OCI-LY3 (cell line): ENCODE measurements around the gene BTD.

Source experiments
- H2AFZ ChIP-seq: fragments of 200-600, 300-600 bp; shearing (Covaris generic); 2 replicates; pipeline ENCODE4 v1.6.0; 2014; ENCODE audit warnings: antibody characterized with exemption, low read depth, low read length
- H3K27ac ChIP-seq: fragments of 200-600, 300-600 bp; sonication (generic); 2 replicates; pipeline ENCODE4 v1.5.1; 2014; ENCODE audit warnings: mild to moderate bottlenecking, low read length, moderate library complexity, mixed read lengths
- H3K27me3 ChIP-seq: fragments of 200-600, 300-600 bp; sonication (generic); 2 replicates; pipeline ENCODE4 v1.6.1; 2014; ENCODE audit warnings: low read depth, low read length, mixed read lengths
- H3K36me3 ChIP-seq: fragments of 200-600, 300-600 bp; sonication (generic); replicated peaks from 2 replicates; pipeline ENCODE3; 2014; ENCODE audit warnings: low read depth, low read length, mixed read lengths
- H3K4me1 ChIP-seq: fragments of 300-600, 200-600 bp; sonication (generic); 2 replicates; pipeline ENCODE4 v1.6.1; 2014; ENCODE audit warnings: low read length, mixed read lengths
- H3K4me2 ChIP-seq: fragments of 200-600, 300-600 bp; sonication (generic); 2 replicates; pipeline ENCODE4 v1.6.1; 2014; ENCODE audit warnings: low read length, mixed read lengths
- H3K4me3 ChIP-seq: fragments of 300-600, 200-600 bp; sonication (generic); 2 replicates; pipeline ENCODE4 v1.5.1; 2014; ENCODE audit warnings: antibody characterized with exemption, mild to moderate bottlenecking, low read length, moderate library complexity
- H3K79me2 ChIP-seq: fragments of 300-600, 200-600 bp; shearing (Covaris generic); 2 replicates; pipeline ENCODE4 v1.6.1; 2014; ENCODE audit warnings: mild to moderate bottlenecking, low read length, mixed read lengths
- H3K9ac ChIP-seq: fragments of 300-600, 200-600 bp; shearing (Covaris generic); 2 replicates; pipeline ENCODE4 v1.6.0; 2014; ENCODE audit warnings: mild to moderate bottlenecking, low read length, moderate library complexity
- H3K9me3 ChIP-seq: fragments of 200-600, 300-600 bp; shearing (Covaris generic); 2 replicates; pipeline ENCODE4 v1.6.1; 2014; ENCODE audit warnings: low read length, mixed read lengths; ENCODE audit not compliant: insufficient read depth
- H4K20me1 ChIP-seq: fragments of 200-600, 300-600 bp; sonication (generic); 2 replicates; pipeline ENCODE4 v1.6.1; 2016; ENCODE audit warnings: low read length, mixed read lengths; ENCODE audit not compliant: insufficient read depth
- EZH2phosphoT487 ChIP-seq: fragments of 200-600 bp; shearing (Covaris generic); IDR thresholded peaks from 2 replicates; pipeline ENCODE4 v1.6.1; 2018; ENCODE audit warnings: antibody characterized with exemption, mixed run types, low read depth
- TF ChIP-seq, protein P1 (sequence below): fragments of 200-600, 300-600 bp; sonication (generic); IDR thresholded peaks from 2 replicates; pipeline ENCODE4 v1.5.1; 2014; ENCODE audit warnings: antibody characterized with exemption, low read length, low read depth

BTD gene

DNA sequence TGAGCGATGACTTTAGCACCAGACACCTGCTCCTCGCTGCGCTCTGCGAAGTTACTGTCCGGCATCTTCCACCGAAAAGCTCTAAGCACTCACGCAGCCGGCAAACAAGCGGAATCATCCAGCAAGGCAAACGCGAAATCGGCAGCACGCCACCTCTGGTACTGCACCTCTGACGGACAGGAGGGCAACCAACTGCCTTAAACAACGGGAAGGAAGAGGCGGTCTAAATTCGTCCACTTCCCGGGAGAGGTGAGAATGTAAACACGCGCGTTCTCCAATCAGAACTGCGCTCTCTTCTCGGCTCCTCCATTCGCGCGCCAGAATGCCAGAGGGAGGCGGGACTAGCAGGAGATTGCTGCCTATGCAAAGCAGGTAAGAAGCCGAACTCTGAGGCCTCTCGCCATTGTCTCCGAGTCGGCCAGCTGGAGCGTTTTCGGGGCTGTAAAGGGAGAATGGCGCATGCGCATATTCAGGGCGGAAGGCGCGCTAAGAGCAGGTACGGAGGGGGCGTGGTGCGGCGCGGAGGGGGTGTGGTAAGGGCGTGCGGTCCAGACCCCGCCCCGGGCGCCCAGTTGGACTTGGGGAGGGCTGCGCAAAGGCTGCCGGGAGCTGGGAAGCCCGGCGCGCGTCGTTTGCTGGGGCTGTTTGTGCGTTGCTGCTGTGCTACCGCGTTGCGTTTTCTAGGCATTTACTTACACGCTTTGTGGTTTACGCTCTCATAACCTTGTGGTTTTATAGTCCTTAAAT lies at the start of gene BTD, which contains the start of gene HACL1:
Gene BTD, plus strand, starts transcription at position 347 of the 747 bp plus-strand sequence. CDS start 33,695 bp downstream, outside the sequence.
Gene HACL1, minus strand, starts transcription at position 171 of the 747 bp plus-strand sequence. Its CDS starts 106 bp downstream, at position 65.
- H3K27ac ChIP-seq: peak within 1 kb of the TSS; percentile 72

GRCh38 chr3:15551902-15552301 lies 49.6 kb upstream of the BTD start:
- Histone ChIP-seq H2AFZ (no peak overlapping the region), H3K4me2 (no peak overlapping the region), H3K9ac (no peak overlapping the region), H3K27ac (no peak overlapping the region), H3K79me2 (no peaks in the 10 kb centered on the region), H3K4me3 (no peak overlapping the region), H3K4me1 (peaks cover 14% of the 10 kb centered on the region), H3K9me3 (no peaks in the 10 kb centered on the region), H3K36me3 (no peaks in the 10 kb centered on the region), H3K27me3 (0 out of 2 replicates have a peak, but pooled peaks cover 4% of the 10 kb centered on the region), H4K20me1 (no peaks in the 10 kb centered on the region)
- no peak for TF ChIP-seq EZH2phosphoT487
- TF ChIP-seq, protein P1, sequence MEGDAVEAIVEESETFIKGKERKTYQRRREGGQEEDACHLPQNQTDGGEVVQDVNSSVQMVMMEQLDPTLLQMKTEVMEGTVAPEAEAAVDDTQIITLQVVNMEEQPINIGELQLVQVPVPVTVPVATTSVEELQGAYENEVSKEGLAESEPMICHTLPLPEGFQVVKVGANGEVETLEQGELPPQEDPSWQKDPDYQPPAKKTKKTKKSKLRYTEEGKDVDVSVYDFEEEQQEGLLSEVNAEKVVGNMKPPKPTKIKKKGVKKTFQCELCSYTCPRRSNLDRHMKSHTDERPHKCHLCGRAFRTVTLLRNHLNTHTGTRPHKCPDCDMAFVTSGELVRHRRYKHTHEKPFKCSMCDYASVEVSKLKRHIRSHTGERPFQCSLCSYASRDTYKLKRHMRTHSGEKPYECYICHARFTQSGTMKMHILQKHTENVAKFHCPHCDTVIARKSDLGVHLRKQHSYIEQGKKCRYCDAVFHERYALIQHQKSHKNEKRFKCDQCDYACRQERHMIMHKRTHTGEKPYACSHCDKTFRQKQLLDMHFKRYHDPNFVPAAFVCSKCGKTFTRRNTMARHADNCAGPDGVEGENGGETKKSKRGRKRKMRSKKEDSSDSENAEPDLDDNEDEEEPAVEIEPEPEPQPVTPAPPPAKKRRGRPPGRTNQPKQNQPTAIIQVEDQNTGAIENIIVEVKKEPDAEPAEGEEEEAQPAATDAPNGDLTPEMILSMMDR: no peak

More for the DNA sequence above, at the start of gene BTD, which contains the start of gene HACL1:
- Histone ChIP-seq H2AFZ (peak within 1 kb of the TSS; percentile 94), H3K4me1 (peaks cover 14% of the 10 kb centered on the region), H4K20me1 (no peaks in the 10 kb centered on the region), H3K36me3 (peaks cover 20% of the 10 kb centered on the region), H3K27me3 (no peaks in the 10 kb centered on the region), H3K9ac (peak within 1 kb of the TSS; percentile 88), H3K79me2 (peaks cover 11% of the 10 kb centered on the region), H3K9me3 (no peaks in the 10 kb centered on the region), H3K4me2 (peak within 1 kb of the TSS; percentile 93), H3K4me3 (peak within 1 kb of the TSS; percentile 86)
- TF ChIP-seq EZH2phosphoT487: no peak
- TF ChIP-seq, protein P1: peak; percentile 42

- no peak overlapping the region for H3K9ac ChIP-seq
- H3K4me2 ChIP-seq: no peak overlapping the region
- no peak overlapping the region for H3K4me3 ChIP-seq
- H2AFZ ChIP-seq: no peak overlapping the region
- no peak overlapping the region for H3K27ac ChIP-seq
- H3K27me3 ChIP-seq: 0 out of 2 replicates have a peak, but pooled peaks cover 4% of the 10 kb centered on the region
- H4K20me1 ChIP-seq: no peaks in the 10 kb centered on the region
- peaks cover 24% of the 10 kb centered on the region for H3K4me1 ChIP-seq
- no peaks in the 10 kb centered on the region for H3K79me2 ChIP-seq
- TF ChIP-seq, protein P1: no peak
- no peak for TF ChIP-seq EZH2phosphoT487
- H3K36me3 ChIP-seq: no peaks in the 10 kb centered on the region
- no peaks in the 10 kb centered on the region for H3K9me3 ChIP-seq
Measured at GRCh38 chr3:15553749-15554148, 47.8 kb upstream of the BTD start.

DNA sequence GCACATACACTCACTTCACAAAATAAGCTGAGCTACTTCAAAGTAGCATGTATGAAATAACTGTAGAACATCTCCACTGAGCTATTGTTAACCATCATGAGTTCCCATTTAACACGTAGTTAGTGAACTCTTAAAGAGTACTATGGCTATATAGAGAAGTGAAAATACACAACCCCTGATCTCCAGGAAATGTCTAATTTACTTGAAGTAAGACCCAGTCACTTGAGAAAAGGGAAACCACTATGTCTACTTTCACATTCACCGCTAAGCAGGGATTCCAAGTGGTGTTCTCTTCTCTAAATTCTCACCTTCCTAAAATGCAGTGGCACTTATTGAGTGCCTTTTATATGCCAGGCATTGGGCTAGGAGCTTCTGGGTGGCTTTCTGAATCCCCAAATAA lies 45.0 kb upstream of the BTD start:
- H3K27ac ChIP-seq: peak overlapping the region; percentile 46
- H2AFZ ChIP-seq: no peak overlapping the region
- H3K4me2 ChIP-seq: peak overlapping the region; percentile 62
- H4K20me1 ChIP-seq: no peaks in the 10 kb centered on the region
- H3K9ac ChIP-seq: no peak overlapping the region
- peak overlapping the region; percentile 49 for H3K4me3 ChIP-seq
- H3K36me3 ChIP-seq: no peaks in the 10 kb centered on the region
- 0 out of 2 replicates have a peak, but pooled peaks cover 4% of the 10 kb centered on the region for H3K27me3 ChIP-seq
- TF ChIP-seq, protein P1: no peak
- no peak for TF ChIP-seq EZH2phosphoT487
- H3K9me3 ChIP-seq: no peaks in the 10 kb centered on the region
- peaks cover 24% of the 10 kb centered on the region for H3K4me1 ChIP-seq
- H3K79me2 ChIP-seq: no peaks in the 10 kb centered on the region
